Measurements from ENCODE around the gene EXOC6B.

Gene EXOC6B

GRCh38 chr2:72144274-72144631 lies 681.6 kb downstream of the EXOC6B start:
- no peak for DNase-seq (ENCODE audit: low spot score)

- DNase-seq (ENCODE audit: low spot score): no peak
Measured at GRCh38 chr2:72143441-72144273, 682.2 kb downstream of the EXOC6B start.

GRCh38 chr2:72142570-72143440 lies 683.0 kb downstream of the EXOC6B start:
- no peak for DNase-seq (ENCODE audit: low spot score)

GRCh38 chr2:72141881-72142451 lies 683.9 kb downstream of the EXOC6B start:
- DNase-seq (ENCODE audit: low spot score): no peak

- no peak for DNase-seq (ENCODE audit: low spot score)
Measured at GRCh38 chr2:72141032-72141645, 684.7 kb downstream of the EXOC6B start.

DNA sequence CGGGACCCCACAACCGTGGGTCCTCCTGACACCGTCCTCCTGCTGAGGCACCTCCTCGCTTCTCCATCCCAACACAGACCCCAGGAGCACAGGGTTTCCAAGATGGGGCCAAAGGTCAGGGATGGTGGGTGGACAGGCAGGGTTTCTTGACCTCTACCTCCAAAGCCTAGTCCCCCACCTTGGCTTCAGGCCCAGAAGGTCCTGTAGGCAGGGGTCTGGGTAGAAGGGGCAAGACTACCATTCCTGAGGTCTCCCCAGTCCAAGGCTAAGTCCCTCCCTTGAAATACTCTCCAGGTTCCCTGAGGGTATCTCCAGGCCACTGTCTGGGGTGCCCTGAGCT lies 685.2 kb downstream of the EXOC6B start:
- no peak for DNase-seq (ENCODE audit: low spot score)

- no peak for DNase-seq (ENCODE audit: low spot score)
Measured at GRCh38 chr2:72139874-72140620, 685.8 kb downstream of the EXOC6B start.

DNA sequence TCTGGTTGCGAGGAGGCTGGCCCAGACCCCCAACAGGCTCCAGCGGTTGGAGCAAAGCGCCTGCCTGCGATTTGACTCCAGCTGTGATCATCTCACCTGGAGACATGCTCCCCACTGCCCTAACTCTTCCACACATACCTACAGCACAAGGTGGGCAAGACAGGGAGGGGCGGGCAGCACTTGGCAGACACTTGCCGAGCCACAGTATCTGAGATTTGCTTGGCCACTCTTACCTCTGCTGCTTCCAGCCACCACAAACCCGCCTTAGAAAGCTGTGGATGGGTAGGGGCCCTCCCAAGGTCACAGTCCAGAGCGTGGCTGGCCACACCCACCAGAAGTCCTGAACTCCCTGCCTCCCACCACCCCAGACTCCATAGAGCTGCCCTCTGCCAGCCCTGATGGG lies 686.4 kb downstream of the EXOC6B start:
- DNase-seq (ENCODE audit: low spot score): no peak

- DNase-seq (ENCODE audit: low spot score): no peak
Measured at GRCh38 chr2:72138921-72139381, 686.9 kb downstream of the EXOC6B start.

- no peak for DNase-seq (ENCODE audit: low spot score)
Measured at GRCh38 chr2:72138011-72138881, 687.6 kb downstream of the EXOC6B start.

GRCh38 chr2:72137498-72138010 lies 688.3 kb downstream of the EXOC6B start:
- DNase-seq (ENCODE audit: low spot score): no peak

DNA sequence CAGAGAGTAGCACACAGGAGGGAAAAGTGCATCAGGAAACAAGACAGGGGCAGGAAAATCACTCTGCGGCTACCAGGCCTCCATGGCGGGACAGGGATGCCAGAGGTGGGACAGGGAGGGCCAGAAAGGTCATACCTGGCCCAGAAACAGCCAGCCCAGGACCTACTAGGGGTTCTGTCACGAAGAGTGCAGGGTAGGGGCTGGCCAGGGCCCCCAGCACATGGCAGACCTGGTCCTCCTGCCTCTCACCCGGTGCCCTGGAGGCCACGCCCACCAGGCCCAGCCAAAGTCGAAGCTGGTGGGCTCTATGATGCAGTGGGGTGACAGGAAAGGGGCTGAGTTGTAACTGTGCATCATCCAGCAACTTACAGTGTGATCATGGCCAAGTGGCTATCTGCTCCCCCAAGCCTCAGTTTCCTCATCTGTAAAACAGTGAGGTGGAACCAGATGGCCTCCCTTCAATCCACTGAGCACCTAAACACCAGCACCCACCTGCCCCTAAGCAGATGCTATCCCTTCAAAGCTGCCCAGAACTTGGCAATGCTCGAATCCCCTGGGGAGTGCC lies 688.8 kb downstream of the EXOC6B start:
- DNase-seq (ENCODE audit: low spot score): no peak

DNA sequence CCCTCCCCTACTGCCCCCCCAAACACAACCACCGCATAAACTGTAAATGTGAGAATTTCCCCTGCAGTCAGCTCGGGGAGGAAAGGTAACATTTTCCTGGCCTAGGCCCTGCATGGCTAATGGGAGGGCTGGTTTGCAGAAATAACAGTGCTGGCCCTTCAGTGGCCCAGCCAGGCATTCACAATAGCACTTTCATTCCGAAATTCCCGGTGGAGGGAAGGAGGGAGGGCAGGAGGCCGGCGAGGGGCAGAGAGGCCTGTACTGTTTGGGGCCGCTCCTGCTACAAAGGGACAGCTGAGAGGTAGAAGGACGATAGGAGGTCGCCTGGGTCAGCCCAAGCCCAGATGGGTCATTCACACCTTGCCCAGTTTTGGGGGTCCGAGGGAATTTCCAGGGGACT lies 689.5 kb downstream of the EXOC6B start:
- no peak for DNase-seq (ENCODE audit: low spot score)

DNA sequence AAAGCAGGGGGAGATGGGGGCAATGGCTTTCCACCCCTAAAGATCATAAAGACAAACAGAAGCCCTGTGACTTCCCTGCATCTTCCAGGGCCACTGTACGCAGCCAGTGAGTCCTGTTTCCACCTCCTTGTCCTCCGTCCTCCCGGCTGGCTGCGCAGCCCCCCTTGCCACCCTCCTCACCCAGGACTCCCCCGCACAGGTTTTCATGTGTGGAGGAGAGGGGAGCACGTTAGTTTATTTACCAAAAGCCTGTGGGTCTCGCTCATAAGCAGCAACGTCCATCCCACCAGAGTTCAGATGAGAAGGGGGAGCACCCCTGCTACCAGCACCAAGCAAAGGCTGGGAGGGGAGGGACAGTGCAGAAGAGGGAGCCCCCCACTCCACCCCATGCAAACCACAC lies 689.9 kb downstream of the EXOC6B start:
- no peak for DNase-seq (ENCODE audit: low spot score)

DNA sequence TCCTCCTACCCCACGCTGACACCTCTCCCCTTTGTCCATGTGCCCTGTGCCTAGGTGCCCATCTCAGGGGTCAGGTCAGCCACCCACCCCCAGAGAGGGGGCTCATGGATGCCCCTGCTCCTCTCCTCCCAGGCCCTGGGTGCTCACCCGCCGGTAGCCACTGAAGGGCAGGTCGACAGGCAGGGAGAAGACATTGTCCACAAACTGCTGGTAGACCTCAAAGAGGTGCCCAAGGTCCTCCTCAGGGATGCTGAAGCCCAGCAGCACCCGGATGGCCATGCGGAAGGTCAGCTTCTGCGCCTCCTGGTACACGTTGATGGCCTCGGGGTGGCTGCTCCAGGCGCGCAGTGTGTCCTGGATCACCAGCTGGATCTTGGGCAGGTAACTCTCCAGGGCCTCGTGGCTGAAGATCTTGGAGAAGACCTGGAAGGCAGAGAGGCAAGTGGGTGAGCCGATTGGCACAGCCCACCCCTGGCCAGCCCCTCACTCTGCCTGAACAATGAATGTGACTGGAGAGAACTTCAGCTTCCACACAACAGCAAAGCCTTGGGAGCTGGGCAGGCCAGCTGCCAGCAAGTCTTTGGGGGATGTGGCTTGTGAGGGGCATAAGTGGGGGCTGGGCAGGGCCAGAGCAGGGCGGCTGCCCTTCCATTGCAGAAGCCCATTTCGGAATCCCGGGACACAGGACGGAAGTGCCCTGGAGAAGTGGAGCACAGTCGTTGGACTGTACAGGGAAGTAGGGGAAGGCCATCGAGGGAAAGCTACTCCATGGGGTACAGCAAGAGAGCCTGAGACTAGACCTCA lies 690.6 kb downstream of the EXOC6B start:
- DNase-seq (ENCODE audit: low spot score): no peak

DNA sequence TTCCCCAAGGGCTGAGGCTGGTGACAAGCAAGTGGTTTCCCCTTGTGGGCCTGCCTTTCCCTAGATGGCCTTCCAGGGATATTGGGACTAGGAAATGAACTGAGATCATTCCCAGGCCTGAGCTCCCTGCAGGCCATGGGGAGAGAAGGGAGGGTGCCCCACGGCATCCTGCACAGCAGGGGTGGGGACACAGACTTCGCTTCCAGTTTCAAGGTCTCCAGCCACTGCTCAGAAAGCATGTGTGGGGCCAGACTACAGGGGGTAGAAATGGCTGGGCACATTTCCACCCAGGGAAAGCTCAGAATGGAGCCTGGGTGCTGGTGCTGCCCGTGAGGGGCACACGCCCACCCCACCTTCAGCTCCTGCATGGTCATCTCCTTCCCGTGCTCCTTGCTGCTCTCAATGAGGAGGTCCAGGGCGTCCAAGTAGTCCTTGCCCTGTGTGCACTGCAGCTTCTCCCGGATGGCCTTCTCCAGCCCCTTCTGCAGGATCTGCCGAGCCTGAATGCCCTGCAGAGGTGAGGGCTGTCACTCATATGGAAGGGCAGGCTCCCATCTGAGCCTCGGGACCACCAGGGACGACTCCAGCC lies 691.3 kb downstream of the EXOC6B start:
- DNase-seq (ENCODE audit: low spot score): no peak

- no peak for DNase-seq (ENCODE audit: low spot score)
Measured at GRCh38 chr2:72133721-72134407, 692.0 kb downstream of the EXOC6B start.

GRCh38 chr2:72132981-72133720 lies 692.7 kb downstream of the EXOC6B start:
- DNase-seq (ENCODE audit: low spot score): no peak
